Cortex of kidney (tissue), 1 donor: Measurements from ENCODE around the gene CYTH1.
"Not testable (repeated sequence)": the region's sequence is repeated elsewhere in the genome, so short reads cannot be mapped to it uniquely, and the experiment has no call there.

ENCODE experiments used
- DNase-seq: peaks from one replicate; lab custom pipeline; 2025; lab: John Stamatoyannopoulos, UW

The CYTH1 gene

GRCh38 chr17:78787444-78787843 lies 5.4 kb upstream of the CYTH1 start:
- DNase-seq, result no peak

- no peak for DNase-seq
These were observed 3.6 kb upstream of the CYTH1 start for GRCh38 chr17:78785663-78786057.

GRCh38 chr17:78785011-78785662 lies 3.1 kb upstream of the CYTH1 start:
- no peak for DNase-seq

GRCh38 chr17:78784352-78784751 lies 2.3 kb upstream of the CYTH1 start:
- no peak for DNase-seq

GRCh38 chr17:78783711-78784324 lies 1.7 kb upstream of the CYTH1 start:
- no peak for DNase-seq

- DNase-seq, result no peak
These were observed 775 bp downstream of the CYTH1 start for GRCh38 chr17:78781104-78781892.

- DNase-seq, result no peak
These were observed 1.7 kb downstream of the CYTH1 start for GRCh38 chr17:78780335-78780734.

GRCh38 chr17:78779850-78780249 lies 2.2 kb downstream of the CYTH1 start:
- DNase-seq, result no peak

GRCh38 chr17:78779286-78779651 lies 2.8 kb downstream of the CYTH1 start:
- DNase-seq, result not testable (repeated sequence)

GRCh38 chr17:78777881-78778280 lies 4.2 kb downstream of the CYTH1 start:
- no peak for DNase-seq

- no peak for DNase-seq
These were observed 7.0 kb downstream of the CYTH1 start for GRCh38 chr17:78774956-78775571.

GRCh38 chr17:78774453-78774852 lies 7.6 kb downstream of the CYTH1 start:
- no peak for DNase-seq

- DNase-seq, result no peak
These were observed 10.2 kb downstream of the CYTH1 start for GRCh38 chr17:78771758-78772382.

GRCh38 chr17:78769196-78769773 lies 12.8 kb downstream of the CYTH1 start:
- DNase-seq, result no peak

GRCh38 chr17:78767806-78768205 lies 14.3 kb downstream of the CYTH1 start:
- DNase-seq, result no peak

GRCh38 chr17:78766743-78767294 lies 15.3 kb downstream of the CYTH1 start:
- no peak for DNase-seq

GRCh38 chr17:78766225-78766624 lies 15.8 kb downstream of the CYTH1 start:
- DNase-seq, result no peak

GRCh38 chr17:78765821-78766220 lies 16.3 kb downstream of the CYTH1 start:
- no peak for DNase-seq

- no peak for DNase-seq
These were observed 17.2 kb downstream of the CYTH1 start for GRCh38 chr17:78764871-78765270.

GRCh38 chr17:78763561-78763960 lies 18.5 kb downstream of the CYTH1 start:
- no peak for DNase-seq

GRCh38 chr17:78761789-78762406 lies 20.2 kb downstream of the CYTH1 start:
- DNase-seq, result no peak
